ENCODE data around the gene EDC3.

Gene EDC3

GRCh38 chr15:74584779-74585178, 111.0 kb downstream of the EDC3 start:
- DNase-seq, result peak in 25 of 51 donors; percentile 7 to 63 (median 45)

GRCh38 chr15:74584204-74584603, 111.6 kb downstream of the EDC3 start:
- DNase-seq, result no peak

Measured in hypothalamus (tissue), 51 donors.